Measurements from ENCODE around the gene C5orf15. TPM values are rescaled to one million over a fixed set of nuclear protein-coding genes. Genes with fewer than 3 reads are reported as not detected.

Gene C5orf15
- total RNA-seq, 1 experiment from 2014 or later, result 45.2 TPM

DNA sequence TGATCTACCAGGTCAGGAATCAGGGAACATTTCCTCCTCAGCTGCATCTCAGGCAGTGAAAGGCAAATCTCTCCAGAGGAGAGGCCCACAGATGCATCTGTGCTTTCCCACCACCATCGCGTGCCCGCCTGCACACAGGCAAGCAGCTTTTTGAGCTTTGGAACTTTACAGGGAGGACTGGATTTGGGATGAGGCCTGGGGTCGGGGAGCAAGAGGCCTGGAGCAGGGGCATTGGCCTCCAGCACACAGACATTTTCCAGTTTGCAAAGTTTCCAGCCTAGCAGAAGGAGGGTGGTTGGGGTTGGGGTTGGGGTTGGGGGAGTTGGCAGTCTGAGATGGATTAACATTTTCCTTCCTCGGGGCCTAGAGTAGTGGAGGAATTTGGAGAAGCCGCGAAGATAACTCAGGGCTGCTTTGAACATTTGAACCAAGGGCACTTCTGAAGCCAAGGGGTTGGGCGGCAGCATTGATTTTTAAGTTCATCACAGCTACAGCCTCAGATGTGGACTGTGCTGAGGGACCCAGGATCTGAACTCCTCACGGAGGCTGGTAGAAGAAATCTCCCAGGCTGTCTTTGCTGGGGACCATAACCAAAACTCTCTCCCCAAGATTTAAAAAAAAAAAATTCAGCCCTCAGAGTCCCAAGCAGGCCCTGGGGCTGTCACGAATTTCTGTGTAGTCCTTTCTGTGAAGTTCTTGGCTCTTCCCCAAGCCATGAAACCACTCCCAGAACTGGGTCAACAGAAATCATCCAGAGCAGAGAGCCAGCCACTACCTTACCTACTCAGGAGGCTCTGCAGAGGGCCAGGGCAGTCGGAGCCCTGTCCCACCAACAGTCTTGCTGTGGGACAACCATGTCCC is 25.6 kb downstream of the C5orf15 start:
- CTCF ChIA-PET, result no interaction called here
- H3K4me1 ChIP-seq (ENCODE audit: insufficient read depth, low read length), result peaks cover 10% of the 10 kb centered on the region
- no TSS peak for BruUV-seq (replicated peaks)

DNA sequence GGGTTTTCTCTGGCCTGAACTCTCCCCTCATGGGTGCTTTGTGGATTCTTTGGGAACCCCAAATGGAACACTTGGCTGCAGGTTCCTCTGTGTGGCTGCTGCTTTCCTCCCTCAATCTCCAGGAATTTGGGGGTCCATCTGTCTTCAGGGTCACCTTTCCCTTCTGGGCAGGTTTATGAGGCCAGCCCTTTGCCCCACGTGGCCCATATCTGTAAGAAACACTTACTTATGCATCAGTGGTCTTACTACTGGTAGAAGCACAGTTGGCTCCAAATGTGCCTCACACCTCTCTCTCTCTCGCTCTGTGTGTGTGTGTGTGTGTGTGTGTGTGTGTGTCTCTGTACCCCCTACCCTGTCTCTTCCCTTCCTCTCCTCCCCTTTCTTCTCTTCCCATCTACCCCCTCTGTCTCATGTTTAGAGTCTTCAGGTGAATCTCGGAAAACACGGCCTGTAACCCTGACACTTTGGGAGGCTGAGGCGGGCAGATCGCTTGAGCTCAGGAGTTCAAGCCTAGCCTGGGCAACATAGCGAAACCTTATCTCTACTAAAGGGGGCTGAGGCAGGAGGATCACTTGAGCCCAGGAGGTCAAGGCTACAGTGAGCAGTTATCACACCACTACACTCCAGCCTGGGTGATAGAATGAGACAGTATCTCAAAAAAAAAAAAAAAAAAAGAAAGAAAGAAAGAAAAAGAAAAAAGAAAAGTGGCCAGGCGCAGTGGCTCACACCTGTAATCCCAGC is 26.8 kb downstream of the C5orf15 start:
- ATAC-seq, result no peak
- no TSS peak for BruUV-seq (replicated peaks)
- Histone ChIP-seq H3K4me3 (ENCODE audit: low read length) (no peak overlapping the region), H3K27ac (ENCODE audit: low read length) (no peak overlapping the region), H4K20me1 (ENCODE audit: low read length) (no peaks in the 10 kb centered on the region), H3K4me2 (ENCODE audit: low read length) (no peak overlapping the region), H3K27me3 (ENCODE audit: low read length) (no peaks in the 10 kb centered on the region), H3K36me3 (ENCODE audit: low read depth, low read length) (no peaks in the 10 kb centered on the region), H3F3A (ENCODE audit: low read length, unreplicated experiment) (no peaks in the 10 kb centered on the region), H3K79me2 (ENCODE audit: low read length) (no peaks in the 10 kb centered on the region), H3K9me3 (ENCODE audit: low read length) (no peaks in the 10 kb centered on the region), H3K9me2 (replicated peaks; ENCODE audit: low read length) (no peaks in the 10 kb centered on the region), H3K9ac (ENCODE audit: low read length) (no peak overlapping the region), H2AFZ (ENCODE audit: low read length) (no peak overlapping the region), H3K4me1 (ENCODE audit: insufficient read depth, low read length) (peaks cover 10% of the 10 kb centered on the region)
- TF ChIP-seq CTCF (conservative IDR thresholded peaks at IDR 0.05; ENCODE audit: low read depth, low read length) (no peak), EZH2 (IDR thresholded peaks at IDR 0.05; ENCODE audit: low read length, unreplicated experiment) (no peak), EZH2phosphoT487 (IDR thresholded peaks at IDR 0.05; ENCODE audit: borderline replicate concordance, low read length) (no peak)
- CTCF ChIA-PET, result no interaction called here
- POLR2A ChIA-PET (ENCODE audit: unreplicated experiment), result no interaction called here
- intact Hi-C loops (cut with micrococcal nuclease), result loop anchor here (5.0 kb wide), 1 partner anchor 519 kb away; no protein-coding TSS in a partner anchor
- no peak for DNase-seq

More for the DNA sequence above, 25.6 kb downstream of the C5orf15 start:
- H3F3A ChIP-seq (ENCODE audit: low read length, unreplicated experiment), result no peaks in the 10 kb centered on the region
- no peaks in the 10 kb centered on the region for H3K79me2 ChIP-seq (ENCODE audit: low read length)
- H3K9me3 ChIP-seq (ENCODE audit: low read length), result no peaks in the 10 kb centered on the region
- peak overlapping the region; percentile 36; the same call in 1 of the 2 replicates for H3K4me2 ChIP-seq (ENCODE audit: low read length)
- no peak overlapping the region for H3K9ac ChIP-seq (ENCODE audit: low read length)
- H2AFZ ChIP-seq (ENCODE audit: low read length), result no peak overlapping the region
- POLR2A ChIA-PET (ENCODE audit: unreplicated experiment), result no interaction called here
- no peaks in the 10 kb centered on the region for H3K36me3 ChIP-seq (ENCODE audit: low read depth, low read length)
- no peak overlapping the region for H3K4me3 ChIP-seq (ENCODE audit: low read length)
- no peaks in the 10 kb centered on the region for H3K27me3 ChIP-seq (ENCODE audit: low read length)
- TF ChIP-seq EZH2phosphoT487 (IDR thresholded peaks at IDR 0.05; ENCODE audit: borderline replicate concordance, low read length), result no peak
- no peak overlapping the region for H3K27ac ChIP-seq (ENCODE audit: low read length)
- H3K9me2 ChIP-seq (replicated peaks; ENCODE audit: low read length), result no peaks in the 10 kb centered on the region
- DNase-seq, result peak; percentile 65
- peak; percentile 70 for ATAC-seq
- intact Hi-C loops (cut with micrococcal nuclease), result loop anchor here (5.0 kb wide), 1 partner anchor 521 kb away; no protein-coding TSS in a partner anchor
- no peaks in the 10 kb centered on the region for H4K20me1 ChIP-seq (ENCODE audit: low read length)

DNA sequence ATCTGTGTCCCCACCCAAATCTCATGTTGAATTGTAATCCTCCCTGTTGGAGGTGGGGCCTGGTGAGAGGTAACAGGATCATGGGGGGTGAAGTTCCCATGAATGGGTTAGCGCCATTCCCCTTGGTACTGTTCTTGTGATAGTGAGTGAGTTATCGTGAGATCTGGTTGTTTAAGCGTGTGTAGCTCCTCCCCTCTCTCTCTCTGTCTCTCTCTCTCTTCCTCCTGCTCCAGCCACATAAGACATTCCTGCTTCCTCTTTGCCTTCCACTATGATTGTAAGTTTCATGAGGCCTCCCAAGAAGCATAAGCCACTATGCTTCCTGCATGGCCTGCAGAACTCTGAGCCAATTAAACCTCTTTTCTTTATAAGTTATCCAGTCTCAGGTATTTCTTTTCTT is 28.8 kb downstream of the C5orf15 start:
- no peaks in the 10 kb centered on the region for H3K27me3 ChIP-seq (ENCODE audit: low read length)
- H3K4me1 ChIP-seq (ENCODE audit: insufficient read depth, low read length), result peaks cover 10% of the 10 kb centered on the region
- no peak overlapping the region for H3K4me2 ChIP-seq (ENCODE audit: low read length)
- TF ChIP-seq EZH2 (IDR thresholded peaks at IDR 0.05; ENCODE audit: low read length, unreplicated experiment), result no peak
- TF ChIP-seq EZH2phosphoT487 (IDR thresholded peaks at IDR 0.05; ENCODE audit: borderline replicate concordance, low read length), result no peak
- TF ChIP-seq CTCF (conservative IDR thresholded peaks at IDR 0.05; ENCODE audit: low read depth, low read length), result no peak
- intact Hi-C loops (cut with micrococcal nuclease), result loop anchor here (5.0 kb wide), 1 partner anchor 517 kb away; no protein-coding TSS in a partner anchor
- no peak overlapping the region for H3K9ac ChIP-seq (ENCODE audit: low read length)
- no peaks in the 10 kb centered on the region for H3K9me2 ChIP-seq (replicated peaks; ENCODE audit: low read length)
- H4K20me1 ChIP-seq (ENCODE audit: low read length), result no peaks in the 10 kb centered on the region
- H2AFZ ChIP-seq (ENCODE audit: low read length), result no peak overlapping the region
- CTCF ChIA-PET, result no interaction called here
- DNase-seq, result no peak
- no peak for ATAC-seq
- no peaks in the 10 kb centered on the region for H3K36me3 ChIP-seq (ENCODE audit: low read depth, low read length)
- no peaks in the 10 kb centered on the region for H3F3A ChIP-seq (ENCODE audit: low read length, unreplicated experiment)
- H3K79me2 ChIP-seq (ENCODE audit: low read length), result no peaks in the 10 kb centered on the region
- POLR2A ChIA-PET (ENCODE audit: unreplicated experiment), result no interaction called here
- H3K9me3 ChIP-seq (ENCODE audit: low read length), result no peaks in the 10 kb centered on the region
- no TSS peak for BruUV-seq (replicated peaks)
- no peak overlapping the region for H3K27ac ChIP-seq (ENCODE audit: low read length)
- H3K4me3 ChIP-seq (ENCODE audit: low read length), result no peak overlapping the region
